Thyroid gland (tissue), 4 donors: Measurements from ENCODE around the gene HRC.

ENCODE experiments used
- POLR2A ChIP-seq, 2 donors: fragments of 450-650 bp; IDR thresholded peaks; one replicate each; pipeline ENCODE4 v1.6.1; 2017; ENCODE audit warnings: antibody characterized with exemption in 2 of 2, mild to moderate bottlenecking in 2 of 2, moderate library complexity in 1 of 2
- TF ChIP-seq, protein P1 (sequence below), 6 experiments: fragments of 200-600 bp in 3 of 6; fragments of 450-650 bp in 3 of 6; sonication (generic) in 3 of 6; IDR thresholded peaks; one replicate each; pipeline ENCODE4 v1.5.1; 2016 to 2019; ENCODE audit warnings: antibody characterized with exemption in 6 of 6, mild to moderate bottlenecking in 2 of 6, inconsistent platforms in 1 of 6, moderate library complexity in 1 of 6

GRCh38 chr19:49120868-49121267, 34.3 kb downstream of the HRC start:
- TF ChIP-seq, protein P1, sequence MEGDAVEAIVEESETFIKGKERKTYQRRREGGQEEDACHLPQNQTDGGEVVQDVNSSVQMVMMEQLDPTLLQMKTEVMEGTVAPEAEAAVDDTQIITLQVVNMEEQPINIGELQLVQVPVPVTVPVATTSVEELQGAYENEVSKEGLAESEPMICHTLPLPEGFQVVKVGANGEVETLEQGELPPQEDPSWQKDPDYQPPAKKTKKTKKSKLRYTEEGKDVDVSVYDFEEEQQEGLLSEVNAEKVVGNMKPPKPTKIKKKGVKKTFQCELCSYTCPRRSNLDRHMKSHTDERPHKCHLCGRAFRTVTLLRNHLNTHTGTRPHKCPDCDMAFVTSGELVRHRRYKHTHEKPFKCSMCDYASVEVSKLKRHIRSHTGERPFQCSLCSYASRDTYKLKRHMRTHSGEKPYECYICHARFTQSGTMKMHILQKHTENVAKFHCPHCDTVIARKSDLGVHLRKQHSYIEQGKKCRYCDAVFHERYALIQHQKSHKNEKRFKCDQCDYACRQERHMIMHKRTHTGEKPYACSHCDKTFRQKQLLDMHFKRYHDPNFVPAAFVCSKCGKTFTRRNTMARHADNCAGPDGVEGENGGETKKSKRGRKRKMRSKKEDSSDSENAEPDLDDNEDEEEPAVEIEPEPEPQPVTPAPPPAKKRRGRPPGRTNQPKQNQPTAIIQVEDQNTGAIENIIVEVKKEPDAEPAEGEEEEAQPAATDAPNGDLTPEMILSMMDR (IDR thresholded peaks at IDR 0.05), result no peak
- TF ChIP-seq POLR2A (IDR thresholded peaks at IDR 0.05), result no peak
